NCI-H2171 treated with DMSO at 0.1 percent for 48 hours (cell line): ENCODE results near the gene LIME1.

Experiments
- DNase-seq: peaks from one replicate; lab custom pipeline; 2025; lab: John Stamatoyannopoulos, UW

LIME1 gene, protein sequence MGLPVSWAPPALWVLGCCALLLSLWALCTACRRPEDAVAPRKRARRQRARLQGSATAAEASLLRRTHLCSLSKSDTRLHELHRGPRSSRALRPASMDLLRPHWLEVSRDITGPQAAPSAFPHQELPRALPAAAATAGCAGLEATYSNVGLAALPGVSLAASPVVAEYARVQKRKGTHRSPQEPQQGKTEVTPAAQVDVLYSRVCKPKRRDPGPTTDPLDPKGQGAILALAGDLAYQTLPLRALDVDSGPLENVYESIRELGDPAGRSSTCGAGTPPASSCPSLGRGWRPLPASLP

DNA sequence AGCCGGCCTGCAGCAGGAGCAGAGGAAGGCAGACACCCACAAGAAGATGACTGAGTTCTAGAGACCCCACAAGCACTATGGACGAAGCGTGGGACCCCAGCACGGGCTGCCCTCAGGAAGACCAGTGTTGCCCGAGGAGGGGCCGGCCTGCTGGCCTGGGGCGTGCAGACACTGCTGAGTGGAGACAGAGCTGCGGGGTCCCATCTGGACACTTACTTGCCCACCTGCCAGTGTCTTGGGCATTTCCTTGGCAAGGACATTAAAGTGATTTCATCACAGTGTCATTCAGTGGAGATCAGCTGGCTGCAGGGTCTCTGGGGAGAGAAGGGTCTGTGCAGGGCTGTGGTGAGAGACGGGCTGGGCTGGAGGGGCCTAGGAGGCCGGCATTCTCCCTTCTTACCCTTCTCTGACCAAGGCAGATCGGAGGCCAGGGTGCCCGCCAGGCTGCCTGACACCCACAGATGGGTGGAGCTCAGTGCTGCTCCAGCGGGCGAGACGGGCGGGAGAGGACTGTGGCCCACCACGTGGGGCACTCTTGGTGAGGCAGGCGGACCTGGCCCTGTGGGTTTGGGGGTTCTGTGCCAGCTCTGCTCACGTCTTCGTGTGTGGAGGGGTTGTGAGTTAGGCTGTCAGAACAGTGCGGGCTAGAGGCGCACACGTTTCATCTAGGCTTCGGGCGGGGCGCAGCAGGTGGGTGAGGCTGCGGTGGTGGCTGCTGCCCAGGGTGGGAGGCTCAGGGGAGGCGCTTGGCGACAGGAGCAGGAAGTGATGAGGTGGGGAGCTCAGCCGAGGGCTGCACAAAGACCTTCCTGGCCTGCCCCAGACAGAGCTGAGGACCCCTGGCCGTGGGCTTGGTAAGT, at the start of gene LIME1:
Gene LIME1, plus strand, starts transcription at position 806 of the 860 bp plus-strand sequence. CDS start 886 bp downstream, outside the sequence.
- no peak for DNase-seq

DNA sequence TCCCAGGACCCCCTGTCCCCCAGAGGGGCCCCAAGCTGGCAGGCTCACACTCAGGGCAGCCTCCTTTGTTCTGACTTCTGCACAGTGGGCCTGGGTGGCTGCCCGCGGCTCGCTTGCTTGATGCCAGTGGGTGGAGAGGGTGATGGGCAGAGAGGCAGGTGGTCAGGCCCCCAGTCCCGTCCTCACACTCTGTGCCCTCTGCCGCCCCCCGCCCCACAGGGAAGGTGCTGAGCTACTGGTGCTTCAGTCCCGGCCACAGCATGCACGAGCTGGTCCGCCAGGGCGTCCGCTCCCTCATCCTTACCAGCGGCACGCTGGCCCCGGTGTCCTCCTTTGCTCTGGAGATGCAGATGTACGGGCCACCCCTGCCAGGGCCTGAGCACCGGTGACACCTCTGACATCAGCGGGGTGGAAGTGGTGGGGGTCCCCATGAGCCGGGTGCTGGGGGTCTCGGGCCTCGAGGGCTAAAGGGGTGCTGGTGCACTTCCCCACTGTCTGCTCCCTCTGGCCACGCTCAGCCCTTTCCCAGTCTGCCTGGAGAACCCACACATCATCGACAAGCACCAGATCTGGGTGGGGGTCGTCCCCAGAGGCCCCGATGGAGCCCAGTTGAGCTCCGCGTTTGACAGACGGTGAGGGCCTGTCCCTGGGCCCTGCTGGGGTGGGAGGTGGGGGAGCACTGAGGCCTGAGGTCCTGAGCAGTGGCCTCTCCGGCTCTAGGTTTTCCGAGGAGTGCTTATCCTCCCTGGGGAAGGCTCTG, 48.9 kb upstream of the LIME1 start:
- DNase-seq, result no peak

DNA sequence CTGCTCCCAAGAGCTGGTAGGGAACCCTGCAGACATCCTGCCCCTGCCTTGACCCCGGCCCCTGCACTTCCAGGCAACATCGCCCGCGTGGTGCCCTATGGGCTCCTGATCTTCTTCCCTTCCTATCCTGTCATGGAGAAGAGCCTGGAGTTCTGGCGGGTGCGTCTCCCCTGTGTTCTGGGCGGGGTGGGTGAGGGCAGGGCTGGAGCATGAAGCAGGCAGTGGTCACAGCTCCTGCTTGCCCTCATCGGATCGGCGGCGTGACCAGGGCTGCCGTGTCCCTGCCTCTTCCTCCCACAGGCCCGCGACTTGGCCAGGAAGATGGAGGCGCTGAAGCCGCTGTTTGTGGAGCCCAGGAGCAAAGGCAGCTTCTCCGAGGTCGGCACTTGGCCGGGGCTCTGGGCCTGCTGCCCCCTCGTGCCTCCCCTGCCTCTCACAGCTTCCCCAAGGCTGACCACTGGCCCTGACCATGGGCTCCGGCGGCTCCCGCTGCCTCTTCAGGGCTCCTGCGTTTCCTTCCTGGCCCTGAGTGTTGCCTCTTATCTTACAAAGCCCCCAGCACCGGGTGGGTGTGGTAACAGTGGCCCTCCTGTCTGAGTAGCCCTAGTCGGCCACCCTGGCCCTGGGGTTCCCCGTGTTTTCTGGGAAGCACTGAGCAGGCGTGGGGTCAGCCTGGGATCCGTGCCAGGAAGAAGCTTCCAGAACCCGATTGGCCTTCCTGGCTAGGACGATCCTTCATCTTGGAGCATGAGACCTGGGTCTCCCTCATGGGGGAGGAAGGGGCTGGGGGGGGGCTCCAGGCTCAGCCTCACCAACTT, 48.0 kb upstream of the LIME1 start:
- no peak for DNase-seq

DNA sequence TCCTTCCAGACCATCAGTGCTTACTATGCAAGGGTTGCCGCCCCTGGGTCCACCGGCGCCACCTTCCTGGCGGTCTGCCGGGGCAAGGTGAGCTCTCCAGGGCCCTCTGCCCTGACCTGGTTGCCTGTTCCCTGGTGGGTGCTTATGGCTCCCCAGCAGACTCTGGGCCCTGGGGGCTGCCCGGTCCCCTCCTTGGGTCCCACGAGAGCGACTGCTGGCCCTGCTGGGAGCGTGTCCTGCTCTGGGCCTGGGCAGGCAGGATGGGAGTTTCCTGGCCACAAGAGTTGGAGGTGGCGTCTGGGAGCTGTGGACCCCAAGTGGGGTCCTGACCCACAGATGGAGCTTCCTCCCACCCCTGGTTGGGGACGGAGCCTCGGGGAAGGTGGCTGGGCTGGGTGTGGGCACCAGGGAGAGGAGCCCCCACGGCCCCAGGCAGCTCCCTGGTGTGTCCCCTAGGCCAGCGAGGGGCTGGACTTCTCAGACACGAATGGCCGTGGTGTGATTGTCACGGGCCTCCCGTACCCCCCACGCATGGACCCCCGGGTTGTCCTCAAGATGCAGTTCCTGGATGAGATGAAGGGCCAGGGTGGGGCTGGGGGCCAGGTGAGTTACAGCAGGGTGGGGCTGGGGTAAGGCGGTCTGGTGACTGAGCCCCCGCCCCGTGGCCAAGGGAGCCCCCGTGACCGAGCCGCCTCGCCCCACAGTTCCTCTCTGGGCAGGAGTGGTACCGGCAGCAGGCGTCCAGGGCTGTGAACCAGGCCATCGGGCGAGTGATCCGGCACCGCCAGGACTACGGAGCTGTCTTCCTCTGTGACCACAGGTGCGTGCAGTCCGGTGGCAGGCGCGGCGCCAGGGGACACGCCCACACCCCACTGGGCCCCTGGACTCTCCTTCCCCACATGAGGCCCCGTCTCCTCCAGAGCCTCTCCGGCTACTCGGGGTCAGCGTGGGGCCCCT, 47.1 kb upstream of the LIME1 start:
- DNase-seq, result no peak

DNA sequence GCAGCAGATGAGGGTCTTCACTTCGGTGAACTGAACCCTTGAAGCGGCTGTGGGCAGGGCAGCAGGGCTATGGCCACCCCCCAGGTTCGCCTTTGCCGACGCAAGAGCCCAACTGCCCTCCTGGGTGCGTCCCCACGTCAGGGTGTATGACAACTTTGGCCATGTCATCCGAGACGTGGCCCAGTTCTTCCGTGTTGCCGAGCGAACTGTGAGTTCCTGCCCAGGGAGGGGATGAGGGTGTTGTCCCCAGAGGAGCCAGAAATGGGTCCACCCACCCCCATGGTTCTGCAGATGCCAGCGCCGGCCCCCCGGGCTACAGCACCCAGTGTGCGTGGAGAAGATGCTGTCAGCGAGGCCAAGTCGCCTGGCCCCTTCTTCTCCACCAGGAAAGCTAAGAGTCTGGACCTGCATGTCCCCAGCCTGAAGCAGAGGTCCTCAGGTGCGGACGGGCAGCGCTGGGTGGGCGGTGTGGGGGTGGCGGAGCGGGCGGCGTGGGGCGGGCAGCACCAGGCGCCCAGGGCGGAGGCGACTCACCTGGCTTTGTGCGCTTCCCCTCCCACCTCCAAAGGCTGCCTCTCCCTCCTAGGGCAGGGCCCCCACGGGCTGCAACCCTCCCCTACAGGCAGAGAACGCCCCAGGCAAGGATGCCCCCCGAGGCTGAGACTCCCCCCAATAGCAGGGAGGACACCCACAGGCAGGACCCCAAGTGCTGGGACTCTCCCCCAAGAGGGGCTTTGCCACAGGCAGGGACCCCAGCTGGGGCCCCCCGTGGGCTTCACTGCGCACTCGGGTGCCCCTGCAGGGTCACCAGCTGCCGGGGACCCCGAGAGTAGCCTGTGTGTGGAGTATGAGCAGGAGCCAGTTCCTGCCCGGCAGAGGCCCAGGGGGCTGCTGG, 46.2 kb upstream of the LIME1 start:
- DNase-seq, result no peak

DNA sequence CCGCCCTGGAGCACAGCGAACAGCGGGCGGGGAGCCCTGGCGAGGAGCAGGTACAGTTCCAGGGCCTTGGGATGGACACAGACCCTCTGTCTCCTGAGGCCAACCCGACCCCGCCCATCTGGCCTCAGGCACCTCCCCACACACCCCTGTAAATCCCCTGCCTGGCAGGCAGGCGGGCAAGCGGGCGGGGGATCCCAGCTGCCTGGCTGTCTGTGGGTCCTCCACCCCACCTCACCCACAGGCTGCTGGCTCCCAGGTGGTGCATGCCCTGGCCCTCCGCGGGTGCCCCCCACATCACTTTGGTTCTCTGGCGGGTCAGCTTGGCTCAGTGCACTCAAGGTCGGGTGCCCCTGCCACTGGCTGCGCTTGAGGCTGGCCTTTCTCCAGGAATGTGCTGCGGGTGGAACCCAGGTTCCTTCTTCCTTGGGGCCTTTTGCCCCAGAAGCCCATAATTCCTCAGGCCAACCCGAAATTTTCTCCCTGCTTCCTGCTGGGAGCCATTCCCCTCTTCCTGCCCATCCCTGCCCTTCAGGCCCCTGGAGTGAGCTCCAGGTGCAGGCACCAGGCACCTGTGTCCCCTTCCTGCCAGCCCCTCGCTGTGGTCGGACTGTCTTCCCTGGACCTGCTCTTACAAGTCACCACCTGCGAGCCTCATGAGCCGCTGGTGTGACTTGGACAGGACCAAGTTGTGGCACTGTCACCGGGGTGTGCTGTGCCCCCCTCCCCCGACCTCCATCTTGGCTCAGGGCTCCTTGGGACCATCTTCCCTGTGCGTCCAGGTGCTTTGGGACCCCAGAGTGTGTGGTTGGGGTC, 45.4 kb upstream of the LIME1 start:
- no peak for DNase-seq

DNA sequence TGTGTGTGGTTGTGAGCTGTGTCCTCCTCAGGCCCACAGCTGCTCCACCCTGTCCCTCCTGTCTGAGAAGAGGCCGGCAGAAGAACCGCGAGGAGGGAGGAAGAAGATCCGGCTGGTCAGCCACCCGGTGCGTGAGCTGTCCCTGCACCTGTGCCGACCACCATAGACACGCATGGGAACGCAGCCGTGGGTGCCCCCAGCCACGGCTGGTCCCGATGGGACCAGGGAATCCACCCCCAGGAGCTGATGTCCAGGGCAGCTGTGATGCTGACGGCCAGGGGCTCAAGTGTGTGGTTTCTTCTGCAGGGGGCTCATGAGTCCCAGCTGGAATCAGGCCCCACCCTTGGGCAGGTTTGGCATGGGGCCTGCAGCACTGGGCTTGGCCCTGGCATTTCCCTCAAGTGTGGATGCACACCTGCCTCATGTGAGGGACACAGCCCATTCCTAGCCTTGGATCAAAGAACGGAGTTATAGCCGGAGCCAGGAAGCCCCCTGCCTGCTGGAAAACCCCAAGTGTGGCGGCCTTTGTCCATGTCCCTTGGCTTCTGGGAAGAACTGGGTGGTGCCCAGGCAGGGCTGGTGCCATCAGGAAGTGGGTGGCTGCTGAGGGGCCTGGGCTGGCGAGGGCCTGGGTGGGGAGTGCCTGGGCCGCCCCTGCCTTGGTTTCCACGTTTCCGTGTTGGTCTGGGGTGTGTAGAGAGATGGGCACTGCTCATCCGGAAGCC, 44.6 kb upstream of the LIME1 start:
- no peak for DNase-seq

DNA sequence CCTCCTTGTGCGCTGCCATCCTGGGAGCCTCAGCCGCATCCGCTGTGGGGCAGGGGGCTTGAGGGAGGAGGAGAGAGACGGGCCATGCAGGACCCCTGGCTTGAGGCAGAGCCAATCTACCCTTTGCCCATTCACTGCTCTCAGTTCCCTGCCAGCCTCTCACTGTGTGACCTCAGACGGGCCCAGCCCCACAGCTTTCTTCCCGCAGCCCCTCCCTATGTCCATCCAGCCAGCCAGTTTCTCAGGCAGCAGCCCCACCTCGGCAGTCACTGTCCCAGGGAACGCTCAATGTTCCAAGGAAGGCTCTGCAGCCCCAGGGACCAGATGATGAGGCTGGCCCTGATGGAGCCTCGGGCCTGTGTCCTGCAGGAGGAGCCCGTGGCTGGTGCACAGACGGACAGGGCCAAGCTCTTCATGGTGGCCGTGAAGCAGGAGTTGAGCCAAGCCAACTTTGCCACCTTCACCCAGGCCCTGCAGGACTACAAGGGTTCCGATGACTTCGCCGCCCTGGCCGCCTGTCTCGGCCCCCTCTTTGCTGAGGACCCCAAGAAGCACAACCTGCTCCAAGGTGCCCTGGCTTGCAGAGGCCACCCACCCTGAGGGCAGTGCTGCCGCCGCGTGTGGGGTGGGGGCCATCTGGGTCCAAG, 43.9 kb upstream of the LIME1 start:
- DNase-seq, result no peak

DNA sequence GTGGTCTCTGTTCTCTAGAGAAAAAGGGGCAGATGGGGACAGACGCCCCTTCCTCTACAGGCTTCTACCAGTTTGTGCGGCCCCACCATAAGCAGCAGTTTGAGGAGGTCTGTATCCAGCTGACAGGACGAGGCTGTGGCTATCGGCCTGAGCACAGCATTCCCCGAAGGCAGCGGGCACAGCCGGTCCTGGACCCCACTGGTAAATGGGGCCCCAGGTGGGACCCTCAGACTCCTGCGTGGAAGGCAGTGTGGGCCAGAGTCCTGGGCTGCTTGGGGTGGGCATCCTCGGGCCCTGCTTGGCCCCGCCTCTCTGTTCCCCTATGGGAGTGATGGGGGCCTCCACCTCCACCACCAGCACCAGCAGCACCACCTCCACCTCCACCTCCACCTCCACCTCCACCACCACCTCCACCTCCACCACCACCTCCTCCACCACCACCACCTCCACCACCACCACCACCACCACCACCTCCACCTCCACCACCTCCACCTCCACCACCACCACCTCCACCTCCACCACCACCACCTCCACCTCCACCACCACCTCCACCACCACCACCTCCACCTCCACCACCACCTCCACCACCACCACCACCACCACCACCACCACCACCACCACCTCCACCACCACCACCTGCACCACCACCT, 43.3 kb upstream of the LIME1 start:
- no peak for DNase-seq

DNA sequence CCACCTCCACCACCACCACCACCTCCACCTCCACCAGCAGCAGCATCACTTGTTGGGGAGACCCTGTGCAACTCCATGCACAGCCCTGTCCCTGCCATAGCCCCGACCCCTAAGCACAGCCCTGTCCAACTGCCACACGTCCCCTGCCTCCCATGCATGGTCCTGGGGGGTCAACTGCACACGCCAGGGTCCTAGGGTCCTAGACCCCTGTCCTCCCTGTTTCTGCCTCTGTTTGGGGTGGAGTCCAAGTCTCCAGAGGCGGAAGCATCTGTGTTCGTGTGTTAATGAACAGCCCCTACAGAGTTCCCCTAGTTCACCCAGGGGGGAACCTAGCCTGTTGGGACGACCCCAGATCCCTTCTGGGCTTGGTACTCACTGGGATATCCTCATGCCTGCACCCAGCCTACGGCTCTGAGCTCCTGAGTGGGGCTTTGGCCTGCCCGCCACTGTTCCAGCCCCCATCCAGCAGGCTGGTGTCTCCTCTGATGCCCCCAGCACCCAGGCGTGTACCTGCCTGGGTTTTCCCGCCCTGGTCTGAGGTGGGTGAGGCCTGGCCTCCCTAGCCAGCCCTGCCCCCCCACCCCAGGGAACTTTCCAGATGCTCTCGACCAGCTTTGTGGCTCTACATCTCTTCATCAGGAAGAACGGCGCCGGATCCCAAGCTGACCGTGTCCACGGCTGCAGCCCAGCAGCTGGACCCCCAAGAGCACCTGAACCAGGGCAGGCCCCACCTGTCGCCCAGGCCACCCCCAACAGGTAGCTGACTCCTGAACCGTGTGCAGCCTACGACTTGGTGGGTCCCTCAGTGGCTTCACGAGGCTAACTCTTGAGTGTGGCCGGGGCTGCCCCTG, 42.5 kb upstream of the LIME1 start:
- DNase-seq, result no peak

DNA sequence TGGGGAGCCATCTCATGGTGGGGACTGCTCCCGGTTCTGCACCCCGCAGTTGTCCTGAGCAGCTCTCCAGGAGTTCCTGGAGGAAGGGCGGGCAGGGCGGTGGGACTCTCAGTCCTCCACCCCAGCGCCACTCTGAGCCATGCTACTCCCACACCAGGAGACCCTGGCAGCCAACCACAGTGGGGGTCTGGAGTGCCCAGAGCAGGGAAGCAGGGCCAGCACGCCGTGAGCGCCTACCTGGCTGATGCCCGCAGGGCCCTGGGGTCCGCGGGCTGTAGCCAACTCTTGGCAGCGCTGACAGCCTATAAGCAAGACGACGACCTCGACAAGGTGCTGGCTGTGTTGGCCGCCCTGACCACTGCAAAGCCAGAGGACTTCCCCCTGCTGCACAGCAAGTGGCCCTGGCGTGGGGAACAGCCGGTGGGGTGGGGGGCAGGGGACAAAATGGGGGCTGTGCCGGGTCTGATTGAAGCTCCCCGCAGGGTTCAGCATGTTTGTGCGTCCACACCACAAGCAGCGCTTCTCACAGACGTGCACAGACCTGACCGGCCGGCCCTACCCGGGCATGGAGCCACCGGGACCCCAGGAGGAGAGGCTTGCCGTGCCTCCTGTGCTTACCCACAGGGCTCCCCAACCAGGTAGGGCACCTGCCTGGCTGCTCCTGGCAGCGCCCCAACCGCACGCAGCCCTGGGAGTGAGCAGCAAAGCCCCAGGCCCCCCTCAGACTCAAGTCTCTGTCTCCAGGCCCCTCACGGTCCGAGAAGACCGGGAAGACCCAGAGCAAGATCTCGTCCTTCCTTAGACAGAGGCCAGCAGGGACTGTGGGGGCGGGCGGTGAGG, 41.7 kb upstream of the LIME1 start:
- no peak for DNase-seq

DNA sequence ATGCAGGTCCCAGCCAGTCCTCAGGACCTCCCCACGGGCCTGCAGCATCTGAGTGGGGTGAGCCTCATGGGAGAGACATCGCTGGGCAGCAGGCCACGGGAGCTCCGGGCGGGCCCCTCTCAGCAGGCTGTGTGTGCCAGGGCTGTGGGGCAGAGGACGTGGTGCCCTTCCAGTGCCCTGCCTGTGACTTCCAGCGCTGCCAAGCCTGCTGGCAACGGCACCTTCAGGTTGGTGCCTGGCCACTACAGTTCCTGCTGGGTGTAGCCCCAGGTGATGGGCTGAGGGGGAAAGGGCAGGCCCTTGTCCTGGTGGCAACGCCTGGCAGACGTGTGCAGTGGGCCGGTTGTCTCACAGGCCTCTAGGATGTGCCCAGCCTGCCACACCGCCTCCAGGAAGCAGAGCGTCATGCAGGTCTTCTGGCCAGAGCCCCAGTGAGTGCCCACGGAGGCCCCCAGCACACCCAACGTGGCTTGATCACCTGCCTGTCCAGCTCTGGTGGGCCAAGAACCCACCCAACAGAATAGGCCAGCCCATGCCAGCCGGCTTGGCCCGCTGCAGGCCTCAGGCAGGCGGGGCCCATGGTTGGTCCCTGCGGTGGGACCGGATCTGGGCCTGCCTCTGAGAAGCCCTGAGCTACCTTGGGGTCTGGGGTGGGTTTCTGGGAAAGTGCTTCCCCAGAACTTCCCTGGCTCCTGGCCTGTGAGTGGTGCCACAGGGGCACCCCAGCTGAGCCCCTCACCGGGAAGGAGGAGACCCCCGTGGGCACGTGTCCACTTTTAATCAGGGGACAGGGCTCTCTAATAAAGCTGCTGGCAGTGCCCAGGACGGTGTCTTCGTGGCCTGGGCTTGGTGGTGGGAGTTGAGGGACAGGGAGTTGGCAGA, 40.8 kb upstream of the LIME1 start:
- no peak for DNase-seq

DNA sequence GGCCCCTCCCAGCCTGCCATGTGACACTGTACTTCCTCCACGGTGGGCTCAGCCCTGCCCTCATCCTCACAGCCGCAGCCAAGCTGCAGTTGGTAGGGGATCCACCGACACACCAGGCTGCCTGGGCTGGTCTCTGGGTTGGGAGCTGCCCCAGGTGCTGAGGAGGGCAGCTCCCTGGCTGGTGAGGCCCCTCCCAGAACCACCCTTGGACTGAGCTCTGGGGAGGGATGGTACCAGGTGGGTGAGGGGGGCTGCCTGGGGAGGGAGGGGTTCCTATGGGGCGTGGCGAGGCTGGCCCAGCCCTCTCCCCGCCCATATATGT, 40.2 kb upstream of the LIME1 start:
- DNase-seq, result no peak

DNA sequence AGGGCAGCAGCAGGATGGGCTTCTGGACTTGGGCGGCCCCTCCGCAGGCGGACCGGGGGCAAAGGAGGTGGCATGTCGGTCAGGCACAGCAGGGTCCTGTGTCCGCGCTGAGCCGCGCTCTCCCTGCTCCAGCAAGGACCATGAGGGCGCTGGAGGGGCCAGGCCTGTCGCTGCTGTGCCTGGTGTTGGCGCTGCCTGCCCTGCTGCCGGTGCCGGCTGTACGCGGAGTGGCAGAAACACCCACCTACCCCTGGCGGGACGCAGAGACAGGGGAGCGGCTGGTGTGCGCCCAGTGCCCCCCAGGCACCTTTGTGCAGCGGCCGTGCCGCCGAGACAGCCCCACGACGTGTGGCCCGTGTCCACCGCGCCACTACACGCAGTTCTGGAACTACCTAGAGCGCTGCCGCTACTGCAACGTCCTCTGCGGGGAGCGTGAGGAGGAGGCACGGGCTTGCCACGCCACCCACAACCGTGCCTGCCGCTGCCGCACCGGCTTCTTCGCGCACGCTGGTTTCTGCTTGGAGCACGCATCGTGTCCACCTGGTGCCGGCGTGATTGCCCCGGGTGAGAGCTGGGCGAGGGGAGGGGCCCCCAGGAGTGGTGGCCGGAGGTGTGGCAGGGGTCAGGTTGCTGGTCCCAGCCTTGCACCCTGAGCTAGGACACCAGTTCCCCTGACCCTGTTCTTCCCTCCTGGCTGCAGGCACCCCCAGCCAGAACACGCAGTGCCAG, 39.7 kb upstream of the LIME1 start, which contains the start of gene TNFRSF6B:
Gene TNFRSF6B, plus strand, starts transcription at position 25 of the 729 bp plus-strand sequence. Its CDS starts 116 bp downstream, at position 141.
- DNase-seq, result no peak
